DMS153 (cell line): ENCODE results near the gene SLIT3.

ENCODE experiments used
- DNase-seq: peaks from one replicate; lab custom pipeline; 2025; lab: John Stamatoyannopoulos, UW

Gene SLIT3

GRCh38 chr5:168699002-168699401, 601.9 kb downstream of the SLIT3 start:
- no peak for DNase-seq

- DNase-seq, result no peak
Measured at GRCh38 chr5:168697034-168697720, 603.8 kb downstream of the SLIT3 start.

- DNase-seq, result no peak
Measured at GRCh38 chr5:168696611-168697010, 604.3 kb downstream of the SLIT3 start.

DNA sequence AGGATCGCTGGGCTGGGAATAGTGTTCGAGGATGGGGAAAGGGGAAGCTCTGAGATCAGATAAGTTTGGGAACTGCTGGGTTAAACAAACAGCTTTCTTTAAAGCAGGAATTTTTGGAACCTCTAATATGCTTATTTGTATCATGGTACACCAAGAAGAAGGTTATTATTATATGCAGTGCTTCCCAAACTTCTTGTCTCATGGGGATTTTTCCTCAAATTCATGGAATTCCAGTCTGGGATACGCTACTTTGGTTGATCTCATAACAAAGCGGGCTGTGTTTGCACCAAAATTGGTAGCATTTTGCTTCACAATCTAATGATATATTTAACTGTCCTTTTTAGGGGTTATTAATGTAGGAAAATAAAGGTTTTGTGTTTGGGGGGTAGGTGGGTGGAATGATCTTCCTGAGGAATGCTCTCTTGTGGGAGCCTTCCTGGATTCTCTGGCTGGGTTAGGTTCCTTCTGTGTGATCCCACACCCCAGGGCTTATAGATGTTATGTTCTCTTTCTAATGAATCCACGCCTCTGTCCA, 605.6 kb downstream of the SLIT3 start:
- DNase-seq, result no peak

- no peak for DNase-seq
Measured at GRCh38 chr5:168694289-168694688, 606.6 kb downstream of the SLIT3 start.

DNA sequence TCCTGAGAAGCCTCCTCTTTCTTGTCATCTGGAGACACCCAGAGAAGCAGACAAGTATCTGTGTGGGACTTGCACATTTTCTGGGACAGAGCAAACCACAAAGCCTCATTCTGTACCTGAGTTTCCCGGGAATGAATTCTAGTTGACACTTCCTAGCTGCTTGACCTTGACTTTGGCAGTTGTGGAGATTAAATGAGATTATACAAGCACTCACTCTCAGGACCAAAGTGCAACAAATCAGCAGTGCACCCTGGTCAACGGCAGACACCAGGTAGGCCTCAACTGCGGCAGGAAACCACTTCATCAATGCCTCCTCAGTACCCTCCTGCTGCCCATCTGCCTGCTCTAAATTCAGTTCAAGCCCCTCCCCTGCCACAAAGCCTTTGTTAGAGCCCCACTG, 607.1 kb downstream of the SLIT3 start:
- DNase-seq, result no peak

GRCh38 chr5:168693297-168693696, 607.6 kb downstream of the SLIT3 start:
- DNase-seq, result no peak

- DNase-seq, result no peak
Measured at GRCh38 chr5:168691891-168692290, 609.0 kb downstream of the SLIT3 start.

GRCh38 chr5:168689260-168689659, 611.7 kb downstream of the SLIT3 start:
- DNase-seq, result no peak

DNA sequence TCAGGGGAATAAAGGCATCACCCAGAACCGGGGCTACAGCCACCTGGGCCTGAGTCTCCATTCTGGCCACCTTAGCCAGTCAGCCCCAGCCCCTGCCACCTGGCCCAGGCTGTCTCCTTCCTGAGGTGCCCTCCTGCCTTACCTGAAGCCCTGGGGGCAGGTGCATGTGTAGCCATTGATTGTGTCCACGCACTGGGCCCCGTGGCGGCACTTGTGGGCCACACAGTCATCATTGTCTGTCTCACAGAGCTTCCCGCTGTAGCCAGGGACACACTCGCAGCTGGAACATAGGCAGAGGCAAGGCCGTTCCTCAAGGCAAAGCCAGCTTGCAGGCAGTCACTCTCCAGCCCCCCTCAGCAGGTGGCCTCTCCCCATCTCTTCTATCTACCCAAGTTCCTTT, 614.1 kb downstream of the SLIT3 start:
- no peak for DNase-seq

DNA sequence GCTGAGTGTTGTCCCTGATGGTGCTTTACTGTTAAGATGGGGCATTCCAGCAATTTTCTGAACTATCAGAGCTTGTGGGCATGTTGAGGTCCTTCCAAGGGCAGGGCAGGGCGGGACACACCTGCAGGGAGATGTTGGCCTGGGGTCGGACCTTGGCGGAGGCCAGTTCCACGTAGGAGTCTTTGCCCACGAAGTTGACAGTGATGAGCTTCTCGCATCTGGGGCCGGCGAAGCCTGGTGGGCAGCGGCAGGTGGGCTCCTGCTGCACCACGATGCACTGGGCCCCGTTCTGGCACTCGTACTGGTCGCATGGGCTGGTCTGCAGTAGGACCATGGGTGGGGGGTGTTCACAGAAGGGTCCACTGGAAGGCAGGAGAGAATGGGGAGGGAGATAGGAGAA, 615.4 kb downstream of the SLIT3 start:
- DNase-seq, result no peak

DNA sequence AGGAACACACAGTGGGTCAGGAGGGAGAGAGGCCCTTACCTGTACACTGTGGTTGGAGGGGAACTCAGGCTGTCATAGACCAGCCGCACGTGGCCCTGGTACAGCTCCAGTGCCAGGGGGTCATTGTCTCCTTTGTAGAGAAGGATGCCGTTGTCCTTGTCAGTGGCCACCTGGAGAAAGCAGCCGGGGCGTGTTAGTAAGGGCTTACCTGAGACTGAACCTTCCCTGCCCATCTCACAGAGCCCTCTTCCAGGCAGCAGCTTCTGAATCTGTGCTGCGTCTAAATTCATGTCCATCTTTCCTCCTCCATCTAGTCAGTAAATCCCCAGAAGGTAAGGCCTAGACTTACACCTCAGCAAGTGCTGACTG, 617.0 kb downstream of the SLIT3 start:
- no peak for DNase-seq

DNA sequence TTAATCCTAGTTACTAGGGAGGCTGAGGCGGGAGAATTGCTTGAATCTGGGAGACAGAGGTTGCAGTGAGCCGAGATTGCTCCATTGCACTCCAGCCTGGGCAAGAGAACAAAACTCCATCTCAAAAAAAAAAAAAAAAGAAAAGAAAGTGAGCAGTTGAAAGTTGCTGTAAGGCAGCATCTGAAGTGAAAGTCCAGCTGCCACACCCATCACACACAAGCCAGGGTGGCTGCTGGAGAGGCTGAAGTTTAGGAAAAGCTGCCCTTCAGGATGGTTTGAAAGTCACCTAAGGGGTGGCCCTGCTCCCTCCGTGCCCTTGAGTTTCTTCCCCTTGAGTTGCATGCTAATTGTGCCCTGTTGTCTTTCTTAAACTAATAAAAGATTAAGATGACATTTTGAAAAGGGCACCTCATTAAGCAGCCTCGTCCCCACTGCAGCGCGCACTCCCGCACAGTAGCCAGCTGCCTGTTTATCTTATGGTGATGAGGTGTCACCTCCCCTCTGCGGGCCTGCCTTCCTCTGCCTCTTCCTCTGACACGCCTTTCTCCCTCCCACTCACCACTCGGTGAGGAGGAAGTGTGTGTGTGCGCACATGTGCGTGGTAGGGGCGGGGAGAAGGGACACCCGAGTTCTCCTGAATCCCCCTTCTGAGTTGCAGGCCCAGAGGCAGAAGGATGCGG, 617.6 kb downstream of the SLIT3 start:
- no peak for DNase-seq

GRCh38 chr5:168681556-168682183, 619.3 kb downstream of the SLIT3 start:
- DNase-seq, result no peak

- DNase-seq, result no peak
Measured at GRCh38 chr5:168680395-168680794, 620.5 kb downstream of the SLIT3 start.

DNA sequence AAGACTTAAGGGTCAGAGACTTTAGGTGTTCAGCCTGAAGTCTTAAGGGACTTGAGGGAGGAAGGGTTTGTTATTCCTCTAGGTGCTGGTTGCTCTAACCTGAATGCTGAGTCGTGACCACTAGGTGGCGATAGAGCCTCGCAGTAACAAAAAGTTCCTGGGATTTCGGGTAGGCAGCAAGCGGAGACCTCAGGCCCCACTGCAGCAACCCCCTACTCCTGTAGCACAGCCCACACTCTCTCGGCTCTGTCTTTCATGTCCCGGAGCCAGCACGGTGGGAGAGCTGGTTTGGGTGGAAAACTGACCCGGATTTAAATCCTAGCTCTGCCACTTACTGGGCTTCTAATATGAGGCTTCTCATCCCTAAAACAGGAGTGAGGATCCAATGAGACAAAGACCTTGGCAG, 621.4 kb downstream of the SLIT3 start:
- DNase-seq, result no peak

DNA sequence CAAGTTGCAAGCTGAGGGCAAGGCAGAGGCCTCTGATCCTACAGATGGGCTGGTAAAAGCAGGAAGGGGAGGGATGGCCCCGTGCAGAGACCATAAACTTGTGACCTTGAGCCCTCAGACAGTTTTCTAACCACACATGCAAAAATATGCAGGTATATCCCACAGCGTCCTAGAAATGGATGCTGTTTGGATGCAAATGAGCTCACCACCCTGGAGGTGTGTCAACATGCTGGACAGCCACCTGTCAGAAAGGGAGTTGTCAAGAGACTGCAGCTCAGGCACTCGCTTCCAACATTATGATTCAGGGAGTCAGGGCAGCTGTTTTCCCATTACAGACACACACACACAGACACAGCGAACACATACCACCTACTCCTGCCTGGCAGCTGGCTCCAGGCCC, 624.4 kb downstream of the SLIT3 start:
- DNase-seq, result no peak

GRCh38 chr5:168675883-168676408, 625.0 kb downstream of the SLIT3 start:
- no peak for DNase-seq

DNA sequence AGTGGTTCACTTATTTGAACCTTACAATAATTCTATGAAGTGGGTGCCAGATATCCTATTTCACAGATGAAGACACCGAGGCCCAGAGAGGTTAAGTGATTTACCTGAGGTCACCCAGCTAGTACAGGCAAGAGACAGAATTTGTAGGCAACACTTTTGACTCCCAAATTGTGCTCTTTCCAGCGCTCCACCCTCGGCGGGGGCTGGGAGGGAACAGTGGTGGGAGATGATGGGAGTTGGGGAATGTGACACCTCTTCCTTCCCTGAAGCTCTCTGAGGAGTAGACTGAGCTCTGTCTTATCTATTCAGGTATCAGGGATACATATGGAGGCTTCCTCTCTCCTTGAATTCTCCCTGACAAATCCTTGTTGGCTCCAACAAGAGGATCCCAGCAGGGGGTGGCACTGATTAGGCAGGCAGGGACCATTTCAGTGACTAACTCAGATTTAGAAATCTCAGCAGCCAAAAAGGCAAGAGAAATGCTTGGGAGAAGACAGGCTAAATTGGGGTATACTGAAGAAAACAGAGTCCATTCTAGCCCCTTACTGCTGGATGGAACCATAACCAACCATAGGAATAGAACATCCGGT, 626.0 kb downstream of the SLIT3 start:
- DNase-seq, result no peak

DNA sequence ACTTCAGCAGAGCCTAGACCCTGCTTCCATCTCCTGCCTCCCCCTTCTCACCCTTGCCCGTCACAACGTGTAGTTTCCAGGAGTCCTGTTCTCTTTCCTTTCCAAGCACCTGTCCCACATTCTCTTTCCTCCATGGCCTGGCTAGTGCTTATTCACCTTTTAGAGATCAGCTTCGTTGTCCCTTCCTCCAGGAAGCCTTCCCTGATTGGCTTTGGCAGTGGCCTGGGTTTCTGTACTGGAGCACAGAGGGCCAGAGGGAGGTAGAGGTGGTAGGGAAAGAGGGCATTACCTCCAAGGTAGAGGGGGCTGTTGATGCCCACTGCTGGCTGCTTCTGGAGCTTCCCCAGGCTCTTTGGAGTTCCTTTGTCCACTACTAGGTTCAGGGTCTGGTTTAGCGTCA, 628.1 kb downstream of the SLIT3 start:
- DNase-seq, result no peak

DNA sequence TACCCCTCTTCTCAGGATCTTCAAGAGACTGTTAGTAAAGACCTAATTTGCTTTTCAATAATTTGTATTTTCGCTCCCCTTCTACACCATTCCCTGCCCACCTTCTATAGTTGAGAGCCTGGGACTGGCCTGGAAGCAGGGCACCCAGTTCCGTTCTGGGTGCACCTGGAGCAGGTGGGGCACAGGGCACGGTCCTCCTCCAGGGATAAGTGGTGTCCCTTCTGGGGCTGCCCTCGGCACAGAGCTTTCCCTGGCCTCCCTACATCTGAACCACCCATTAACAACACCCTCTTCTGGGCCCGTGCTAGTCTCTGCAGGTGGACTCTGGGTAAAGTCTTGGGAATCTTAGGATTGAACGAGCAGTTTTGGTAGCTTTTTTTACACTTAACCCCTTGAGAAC, 628.9 kb downstream of the SLIT3 start:
- no peak for DNase-seq

GRCh38 chr5:168670881-168671575, 629.9 kb downstream of the SLIT3 start:
- no peak for DNase-seq
